Panc1 (cell line): ENCODE measurements around the gene POLD1. TPM values are rescaled to one million over a fixed set of nuclear protein-coding genes. Genes with fewer than 3 reads are reported as not detected.

Experiments
- ATAC-seq: fragments of 200-7000 bp; cut with Tn5 transposase; 2 replicates; pipeline ENCODE4 v1.9.1; 2020; ENCODE audit warnings: mild to moderate bottlenecking, moderate library complexity
- BruUV-seq: library from RNA; stranded (reverse); fragments of 400-500 nt; replicated peaks from 2 replicates; lab custom pipeline; 2021; lab: Mats Ljungman, UMichigan
- CTCF ChIA-PET: fragments of 300-600 bp; sonication (Branson Sonifier 250); formaldehyde crosslinking; loops from one replicate; lab custom pipeline; 2022; ENCODE audit warnings: antibody characterized with exemption; lab: Charles Lee
- POLR2A ChIA-PET: fragments of 300-600 bp; sonication (Branson Sonifier 250); formaldehyde crosslinking; loops from one replicate; lab custom pipeline; 2022; ENCODE audit warnings: antibody characterized with exemption; lab: Charles Lee
- DNase-seq: peaks from one replicate; pipeline ENCODE4 v3.0.0-alpha.2; 2010; ENCODE audit warnings: low read depth, low spot score
- H3K27ac ChIP-seq: 2 replicates; pipeline ENCODE4 v1.5.1; 2011; ENCODE audit warnings: mild to moderate bottlenecking, low read length, inconsistent platforms
- H3K27me3 ChIP-seq: fragments of 200-500 bp; sonication (Bioruptor generic); 2 replicates; pipeline ENCODE4 v1.6.0; 2014; ENCODE audit warnings: low read length, inconsistent platforms; ENCODE audit not compliant: control insufficient read depth, insufficient read depth
- H3K36me3 ChIP-seq: fragments of 200-500 bp; sonication (Bioruptor generic); 2 replicates; pipeline ENCODE4 v1.5.1; 2014; ENCODE audit warnings: inconsistent platforms, mild to moderate bottlenecking, low read length, moderate library complexity; ENCODE audit not compliant: control insufficient read depth, insufficient read depth
- H3K4me1 ChIP-seq: 2 replicates; pipeline ENCODE4 v1.5.1; 2011; ENCODE audit warnings: inconsistent platforms, mild to moderate bottlenecking, low read length, moderate library complexity; ENCODE audit not compliant: control insufficient read depth, insufficient read depth
- H3K4me3 ChIP-seq, 2 experiments: 2 replicates each; pipeline ENCODE4 v1.5.1; 2011 to 2012; ENCODE audit warnings: low read depth in 2 of 2, low read length in 2 of 2, mild to moderate bottlenecking in 2 of 2, inconsistent platforms in 1 of 2, moderate library complexity in 1 of 2
- H3K9me3 ChIP-seq: fragments of 200-500 bp; sonication (Bioruptor generic); 2 replicates; pipeline ENCODE4 v1.5.1; 2014; ENCODE audit warnings: low read depth, mild to moderate bottlenecking, inconsistent platforms, low read length, moderate library complexity; ENCODE audit not compliant: control insufficient read depth, insufficient read depth
- POLR2AphosphoS5 ChIP-seq: IDR thresholded peaks from 2 replicates; pipeline ENCODE4 v1.6.1; 2012; ENCODE audit warnings: mild to moderate bottlenecking, low read depth, low read length, moderate library complexity
- REST ChIP-seq, 2 experiments: IDR thresholded peaks; 2 replicates each; pipeline ENCODE4 v1.6.1; 2011 to 2012; ENCODE audit warnings: low read depth in 2 of 2, control low read depth in 1 of 2, low read length in 1 of 2, mild to moderate bottlenecking in 1 of 2, moderate library complexity in 1 of 2; ENCODE audit not compliant: insufficient read depth in 1 of 2
- SIN3A ChIP-seq: IDR thresholded peaks from 2 replicates; pipeline ENCODE4 v1.6.1; 2012; ENCODE audit warnings: low read depth, mild to moderate bottlenecking, low read length, moderate library complexity, borderline replicate concordance; ENCODE audit not compliant: insufficient read depth
- TCF7L2 ChIP-seq: IDR thresholded peaks from 2 replicates; pipeline ENCODE4 v1.6.1; 2011; ENCODE audit warnings: mild to moderate bottlenecking, low read depth, low read length, inconsistent platforms
- in situ Hi-C: cut with HindIII; loops from 2 replicates; pipeline ENCODE4 v1.10.0; 2016; ENCODE audit warnings: low sequenced_read_pairs, low pct_unique_long_range_greater_than_20kb
- intact Hi-C: fragments of 100-400 bp; cut with micrococcal nuclease; formaldehyde crosslinking; loops from one replicate; pipeline ENCODE4 v1.10.0; 2022; ENCODE audit not compliant: unreplicated experiment
- total RNA-seq: library from RNA; stranded (reverse); gene quantifications from one replicate; pipeline ENCODE4 v1.2.1, GENCODE V29; 2021; ENCODE audit not compliant: unreplicated experiment
- TF ChIP-seq, protein P1 (sequence below): fragments of 450-650 bp; IDR thresholded peaks from 2 replicates; pipeline ENCODE4 v1.5.1; 2017; ENCODE audit warnings: mild to moderate bottlenecking

POLD1 gene
- total RNA-seq, 1 experiment from 2014 or later, result 71.7 TPM

- no peak for TF ChIP-seq REST (IDR thresholded peaks at IDR 0.05; ENCODE audit: insufficient read depth in 1 of 2, low read depth in 2 of 2, low read length in 1 of 2)
- CTCF ChIA-PET, result no interaction called here
- POLR2A ChIA-PET, result no interaction called here
- Histone ChIP-seq H3K36me3 (no peaks in the 10 kb centered on the region), H3K27me3 (no peaks in the 10 kb centered on the region), H3K4me3 (peak overlapping the region; percentile 55 to 72), H3K9me3 (no peaks in the 10 kb centered on the region), H3K27ac (peak overlapping the region; percentile 87), H3K4me1 (peaks cover 4% of the 10 kb centered on the region)
- no peak for DNase-seq
- intact Hi-C loops, result no loop called here
- ATAC-seq, result peak; percentile 43; the same call in 1 of the 2 replicates
- BruUV-seq, result no TSS peak
- in situ Hi-C loops, result no loop called here
Measured at GRCh38 chr19:50383001-50383851, 921 bp upstream of the POLD1 start.

DNA sequence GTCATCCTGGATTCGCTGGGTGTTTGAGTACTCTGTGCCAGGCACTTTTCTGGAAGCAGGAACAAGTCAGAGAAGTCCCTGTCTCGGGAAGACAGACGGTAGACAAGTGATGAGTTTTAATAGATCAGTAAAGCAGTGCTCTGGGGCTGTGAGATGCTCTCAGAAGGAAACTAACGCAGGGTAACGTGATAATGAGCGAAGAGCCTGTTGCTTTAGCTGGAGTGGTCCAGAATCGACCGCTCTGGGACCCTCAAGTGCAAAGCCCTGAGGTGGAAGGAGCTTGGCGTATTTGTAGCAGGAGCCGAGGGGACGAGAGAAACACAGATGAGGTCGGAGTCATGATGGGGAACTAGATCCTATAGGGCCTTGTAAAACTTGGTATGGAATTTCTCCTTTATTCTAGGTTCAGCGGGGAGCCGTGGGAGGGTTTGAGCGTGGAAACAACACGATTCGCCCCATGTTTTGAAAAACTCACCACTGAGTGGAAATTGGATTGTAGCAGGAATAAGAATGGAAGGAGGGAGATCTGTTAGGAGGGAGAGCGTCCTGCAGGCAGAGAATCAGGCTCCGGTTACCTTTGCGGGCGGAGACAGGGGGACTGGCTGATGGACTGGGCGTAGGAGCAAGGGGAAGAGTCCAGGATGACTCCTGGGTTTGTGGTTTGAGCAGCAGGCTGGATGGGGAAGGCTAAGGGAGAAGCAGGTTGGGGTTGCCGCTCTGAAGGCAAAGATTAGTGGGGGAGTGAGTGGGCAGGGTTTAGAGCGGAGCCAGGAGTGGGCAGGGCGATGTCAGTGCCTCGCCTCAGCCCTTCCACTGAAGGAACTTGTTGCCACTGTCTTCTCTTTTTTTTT lies 763 bp downstream of the POLD1 start:
- DNase-seq (no peak), ATAC-seq (no peak)
- H3K27me3 ChIP-seq, result no peaks in the 10 kb centered on the region
- H3K9me3 ChIP-seq, result no peaks in the 10 kb centered on the region
- peak overlapping the region; percentile 87 for H3K27ac ChIP-seq
- ChIA-PET POLR2A (no interaction called here), CTCF (interaction anchor here (0.6 kb wide), 2 partner anchors 28 to 453 kb away, joined by 4 read pairs; no protein-coding TSS in a partner anchor)
- intact Hi-C loops (no loop called here), in situ Hi-C loops (no loop called here)
- H3K4me1 ChIP-seq, result peaks cover 4% of the 10 kb centered on the region
- no peaks in the 10 kb centered on the region for H3K36me3 ChIP-seq
- BruUV-seq, result TSS peak; percentile 81
- TF ChIP-seq, protein P1, sequence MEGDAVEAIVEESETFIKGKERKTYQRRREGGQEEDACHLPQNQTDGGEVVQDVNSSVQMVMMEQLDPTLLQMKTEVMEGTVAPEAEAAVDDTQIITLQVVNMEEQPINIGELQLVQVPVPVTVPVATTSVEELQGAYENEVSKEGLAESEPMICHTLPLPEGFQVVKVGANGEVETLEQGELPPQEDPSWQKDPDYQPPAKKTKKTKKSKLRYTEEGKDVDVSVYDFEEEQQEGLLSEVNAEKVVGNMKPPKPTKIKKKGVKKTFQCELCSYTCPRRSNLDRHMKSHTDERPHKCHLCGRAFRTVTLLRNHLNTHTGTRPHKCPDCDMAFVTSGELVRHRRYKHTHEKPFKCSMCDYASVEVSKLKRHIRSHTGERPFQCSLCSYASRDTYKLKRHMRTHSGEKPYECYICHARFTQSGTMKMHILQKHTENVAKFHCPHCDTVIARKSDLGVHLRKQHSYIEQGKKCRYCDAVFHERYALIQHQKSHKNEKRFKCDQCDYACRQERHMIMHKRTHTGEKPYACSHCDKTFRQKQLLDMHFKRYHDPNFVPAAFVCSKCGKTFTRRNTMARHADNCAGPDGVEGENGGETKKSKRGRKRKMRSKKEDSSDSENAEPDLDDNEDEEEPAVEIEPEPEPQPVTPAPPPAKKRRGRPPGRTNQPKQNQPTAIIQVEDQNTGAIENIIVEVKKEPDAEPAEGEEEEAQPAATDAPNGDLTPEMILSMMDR, result no peak
- no peak for TF ChIP-seq SIN3A
- TF ChIP-seq REST (IDR thresholded peaks at IDR 0.05; ENCODE audit: insufficient read depth in 1 of 2, low read depth in 2 of 2, low read length in 1 of 2), result no peak
- no peak for TF ChIP-seq TCF7L2
- TF ChIP-seq POLR2AphosphoS5, result no peak
- peak overlapping the region; percentile 72 to 91 for H3K4me3 ChIP-seq
